ENCODE measurements around the gene ZNF837.

DNA sequence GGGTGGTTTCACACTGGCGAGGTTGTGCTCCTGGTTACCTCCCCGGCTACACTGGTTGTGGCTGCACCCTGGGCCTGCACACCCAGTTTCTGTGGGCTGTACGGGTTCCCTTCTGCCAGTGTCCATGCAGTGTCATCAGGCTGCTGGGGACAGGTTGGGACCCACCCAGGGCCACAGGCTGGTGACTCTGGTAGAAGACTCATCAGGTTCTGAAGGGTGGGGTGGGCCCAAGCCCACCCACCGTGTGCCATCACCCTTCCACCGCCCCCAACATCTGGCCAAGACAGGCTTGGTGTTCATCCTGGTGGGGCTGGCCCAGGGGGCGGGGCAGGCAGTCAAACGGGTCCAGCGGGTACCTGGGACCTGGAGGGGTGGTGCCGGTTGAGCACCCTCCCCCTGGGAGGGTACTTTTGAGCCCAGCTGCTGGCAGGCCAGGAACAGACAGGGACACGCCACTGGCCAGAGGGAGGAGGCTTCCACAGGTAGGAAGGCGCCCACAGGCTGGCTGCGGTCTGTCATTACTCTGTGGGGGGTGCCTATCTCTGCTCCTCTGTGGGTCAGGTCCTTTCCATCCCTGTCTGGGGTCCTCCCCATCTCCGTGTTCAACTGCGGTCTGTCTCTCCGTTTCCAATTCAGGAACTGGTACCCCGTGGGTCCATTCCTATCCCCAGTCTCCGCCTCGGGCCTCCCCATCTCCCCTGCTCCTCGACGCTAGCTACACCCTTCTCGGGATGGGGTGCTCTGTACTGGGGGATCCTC, 14.6 kb upstream of the ZNF837 start, which contains the start of gene RNF225:
- TF ChIP-seq CTCF (IDR thresholded peaks at IDR 0.05; ENCODE audit: low read depth, low read length, poor library complexity, severe bottlenecking) (no peak), EZH2phosphoT487 (IDR thresholded peaks at IDR 0.05; ENCODE audit: borderline replicate concordance, low read length) (no peak)
